ENCODE results near the gene SPECC1.

- TF ChIP-seq, protein P1, sequence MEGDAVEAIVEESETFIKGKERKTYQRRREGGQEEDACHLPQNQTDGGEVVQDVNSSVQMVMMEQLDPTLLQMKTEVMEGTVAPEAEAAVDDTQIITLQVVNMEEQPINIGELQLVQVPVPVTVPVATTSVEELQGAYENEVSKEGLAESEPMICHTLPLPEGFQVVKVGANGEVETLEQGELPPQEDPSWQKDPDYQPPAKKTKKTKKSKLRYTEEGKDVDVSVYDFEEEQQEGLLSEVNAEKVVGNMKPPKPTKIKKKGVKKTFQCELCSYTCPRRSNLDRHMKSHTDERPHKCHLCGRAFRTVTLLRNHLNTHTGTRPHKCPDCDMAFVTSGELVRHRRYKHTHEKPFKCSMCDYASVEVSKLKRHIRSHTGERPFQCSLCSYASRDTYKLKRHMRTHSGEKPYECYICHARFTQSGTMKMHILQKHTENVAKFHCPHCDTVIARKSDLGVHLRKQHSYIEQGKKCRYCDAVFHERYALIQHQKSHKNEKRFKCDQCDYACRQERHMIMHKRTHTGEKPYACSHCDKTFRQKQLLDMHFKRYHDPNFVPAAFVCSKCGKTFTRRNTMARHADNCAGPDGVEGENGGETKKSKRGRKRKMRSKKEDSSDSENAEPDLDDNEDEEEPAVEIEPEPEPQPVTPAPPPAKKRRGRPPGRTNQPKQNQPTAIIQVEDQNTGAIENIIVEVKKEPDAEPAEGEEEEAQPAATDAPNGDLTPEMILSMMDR (IDR thresholded peaks at IDR 0.05), result no peak
- no peak for TF ChIP-seq POLR2A (IDR thresholded peaks at IDR 0.05)
Observed at GRCh38 chr17:20125724-20126123, 116.6 kb downstream of the SPECC1 start.

Measured in lower leg skin (tissue), 3 donors.